ENCODE results near the gene MT1F. TPM values are rescaled to one million over a fixed set of nuclear protein-coding genes. Genes with fewer than 3 reads are reported as not detected.

Gene MT1F
- total and polyA plus RNA-seq, 9 of the 15 experiments (the other 6 are each of a cell fraction or from before 2014, with no cell fraction given), result 0.18 to 0.68 (median 0.29) TPM; not detected in 5

DNA sequence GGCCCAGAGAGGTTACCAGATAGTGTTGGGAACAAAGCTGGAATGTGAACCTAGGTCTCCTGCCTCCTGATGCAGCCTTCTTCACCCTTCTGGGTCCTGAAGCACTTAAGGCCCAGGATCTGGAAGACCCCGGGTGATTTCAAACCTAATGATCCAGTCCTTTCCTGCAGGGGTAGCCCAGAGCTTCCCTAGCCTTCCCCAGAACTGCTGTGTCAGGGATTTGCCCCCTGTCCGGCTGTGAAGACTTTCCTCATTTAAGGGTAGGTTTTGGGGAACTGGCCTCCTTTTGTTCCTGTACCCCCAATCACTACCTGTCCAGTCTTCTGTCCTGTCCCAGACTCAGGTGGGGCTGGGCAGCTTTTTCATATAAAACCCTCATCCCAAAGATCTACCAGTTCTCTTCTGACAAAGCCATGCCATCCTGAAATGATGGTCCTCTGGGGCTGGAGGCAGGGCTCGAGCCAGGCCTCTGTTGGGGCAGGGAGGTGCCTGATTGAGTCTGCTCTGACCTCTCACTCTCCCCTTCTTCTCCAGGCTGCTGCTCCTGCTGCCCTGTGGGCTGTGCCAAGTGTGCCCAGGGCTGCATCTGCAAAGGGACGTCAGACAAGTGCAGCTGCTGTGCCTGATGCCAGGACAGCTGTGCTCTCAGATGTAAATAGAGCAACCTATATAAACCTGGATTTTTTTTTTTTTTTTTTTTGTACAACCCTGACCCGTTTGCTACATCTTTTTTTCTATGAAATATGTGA, 25.8 kb downstream of the MT1F start:
- H3K79me2 ChIP-seq (ENCODE audit: control insufficient read depth, insufficient read depth, low read length), result no peaks in the 10 kb centered on the region
- WGBS (ENCODE audit: insufficient coverage, low coverage, missing lambda C conversion rate), result 31% methylated on average over 4 of the region's 5 CpGs
- no peak overlapping the region for H2AFZ ChIP-seq (ENCODE audit: low read depth, low read length)
- H3K36me3 ChIP-seq (ENCODE audit: control insufficient read depth, insufficient read depth, low read length), result no peaks in the 10 kb centered on the region
- no TSS peak for BruUV-seq (replicated peaks)
- ATAC-seq (no peak), FAIRE-seq (no peak), DNase-seq (ENCODE audit: extremely low read depth in 1 of 4, low spot score in 3 of 4) (no peak)
- CTCF ChIA-PET (ENCODE audit: low intra/inter-chr PET ratio), result interaction anchor here (0.6 kb wide), 1 partner anchor 125 kb away, joined by 4 read pairs; no protein-coding TSS in a partner anchor
- no peaks in the 10 kb centered on the region for H3K9me3 ChIP-seq (replicated peaks; ENCODE audit: control insufficient read depth, insufficient read depth, low read depth, low read length)
- in situ Hi-C loops (cut with MboI) (no loop called here), intact Hi-C loops (cut with micrococcal nuclease) (no loop called here)
- no peak overlapping the region for H3K9ac ChIP-seq (ENCODE audit: insufficient read depth in 1 of 2, low read depth in 2 of 2, low read length in 2 of 2)
- no peak overlapping the region for H3K27ac ChIP-seq (ENCODE audit: extremely low read depth, low read depth, low read length)
- peak; percentile 81 for TF ChIP-seq MAFK (IDR thresholded peaks at IDR 0.05; ENCODE audit: low read length)
- TF ChIP-seq CHD1 (IDR thresholded peaks at IDR 0.05; ENCODE audit: low read length), result no peak
- TF ChIP-seq MAFF (IDR thresholded peaks at IDR 0.05; ENCODE audit: low read length), result peak; percentile 65
- peak; percentile 75 for TF ChIP-seq MAFG (tag; conservative IDR thresholded peaks at IDR 0.05)
- 0 out of 6 replicates have a peak, but pooled peaks of 1 of the 3 experiments have one; percentile 18 for TF ChIP-seq CTCF (IDR thresholded peaks at IDR 0.05 in 2 of 3, conservative IDR thresholded peaks at IDR 0.05 in 1 of 3; ENCODE audit: insufficient read depth in 2 of 3, low read depth in 1 of 3, low read length in 3 of 3)
- TF ChIP-seq TFE3 (CRISPR knock-in tag; IDR thresholded peaks at IDR 0.05), result no peak
- TF ChIP-seq ZNF76 (CRISPR knock-in tag; IDR thresholded peaks at IDR 0.05; ENCODE audit: borderline replicate concordance), result no peak
- TF ChIP-seq C11orf30 (IDR thresholded peaks at IDR 0.05; ENCODE audit: low read depth), result peak; percentile 83
- TF ChIP-seq ARNT (IDR thresholded peaks at IDR 0.05), result no peak
- no peak for TF ChIP-seq MEIS2 (IDR thresholded peaks at IDR 0.05; ENCODE audit: partially characterized antibody)
- TF ChIP-seq SLC30A9 (CRISPR knock-in tag; IDR thresholded peaks at IDR 0.05), result no peak
- peak; percentile 86 for TF ChIP-seq ZNF316 (IDR thresholded peaks at IDR 0.05)
- H3K27me3 ChIP-seq (ENCODE audit: control insufficient read depth in 2 of 2, insufficient read depth in 2 of 2, low read length in 2 of 2), result peaks cover 4 to 41% of the 10 kb centered on the region in 2 experiments
- peak overlapping the region; percentile 94; the same call in 1 of the 2 replicates for H3K4me2 ChIP-seq (ENCODE audit: insufficient read depth, low read length)
- H3K4me3 ChIP-seq, result no peak overlapping the region
- POLR2A ChIA-PET, result interaction anchor here (0.6 to 1.2 kb wide), 4 partner anchors 11 to 112 kb away, joined by 3 to 6 read pairs (median 4); no protein-coding TSS in a partner anchor
- no peaks in the 10 kb centered on the region for H4K20me1 ChIP-seq (replicated peaks; ENCODE audit: control insufficient read depth, insufficient read depth, low read length)
- peaks cover 6 to 12% of the 10 kb centered on the region in 2 experiments; a peak in 3 of 5 replicates for H3K4me1 ChIP-seq (replicated peaks in 1 of 2; ENCODE audit: control insufficient read depth in 2 of 2, insufficient read depth in 2 of 2, low read length in 2 of 2)
- no peaks in the 10 kb centered on the region for H3K9me1 ChIP-seq (ENCODE audit: control insufficient read depth, insufficient read depth, low read length)
